Retinal pigment epithelial cell (primary cell): Measurements from ENCODE around the gene DMD.

ENCODE experiments used
- DNase-seq: peaks from one replicate; pipeline ENCODE4 v3.0.0-alpha.2; 2010; ENCODE audit warnings: low read depth
- H3K4me3 ChIP-seq: 2 replicates; pipeline ENCODE4 v1.5.1; 2011; ENCODE audit warnings: mild to moderate bottlenecking, low read length, control low read depth, moderate library complexity
- TF ChIP-seq, protein P1 (sequence below): conservative IDR thresholded peaks from 2 replicates; pipeline ENCODE4 v1.5.1; 2011; ENCODE audit warnings: low read depth, low read length, control low read depth, inconsistent platforms

DMD gene

DNA sequence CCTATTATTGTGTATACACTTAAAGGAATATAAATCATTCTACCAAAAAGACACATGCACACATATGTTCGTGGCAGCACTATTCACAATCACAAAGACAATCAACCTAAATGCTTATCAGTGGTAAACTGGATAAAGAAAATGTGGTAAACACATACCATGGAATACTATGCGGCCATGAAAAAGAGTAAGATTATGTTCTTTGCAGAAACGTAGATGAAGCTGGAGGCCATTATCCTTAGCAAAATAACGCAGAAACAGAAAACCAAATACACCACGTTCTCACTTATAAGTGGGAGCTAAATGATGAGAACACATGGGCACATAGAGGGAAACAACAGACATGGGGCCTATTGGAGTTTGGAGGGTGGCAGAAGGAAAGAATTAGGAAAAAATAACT, 593.2 kb downstream of the DMD start:
- no peak overlapping the region for H3K4me3 ChIP-seq
- TF ChIP-seq, protein P1, sequence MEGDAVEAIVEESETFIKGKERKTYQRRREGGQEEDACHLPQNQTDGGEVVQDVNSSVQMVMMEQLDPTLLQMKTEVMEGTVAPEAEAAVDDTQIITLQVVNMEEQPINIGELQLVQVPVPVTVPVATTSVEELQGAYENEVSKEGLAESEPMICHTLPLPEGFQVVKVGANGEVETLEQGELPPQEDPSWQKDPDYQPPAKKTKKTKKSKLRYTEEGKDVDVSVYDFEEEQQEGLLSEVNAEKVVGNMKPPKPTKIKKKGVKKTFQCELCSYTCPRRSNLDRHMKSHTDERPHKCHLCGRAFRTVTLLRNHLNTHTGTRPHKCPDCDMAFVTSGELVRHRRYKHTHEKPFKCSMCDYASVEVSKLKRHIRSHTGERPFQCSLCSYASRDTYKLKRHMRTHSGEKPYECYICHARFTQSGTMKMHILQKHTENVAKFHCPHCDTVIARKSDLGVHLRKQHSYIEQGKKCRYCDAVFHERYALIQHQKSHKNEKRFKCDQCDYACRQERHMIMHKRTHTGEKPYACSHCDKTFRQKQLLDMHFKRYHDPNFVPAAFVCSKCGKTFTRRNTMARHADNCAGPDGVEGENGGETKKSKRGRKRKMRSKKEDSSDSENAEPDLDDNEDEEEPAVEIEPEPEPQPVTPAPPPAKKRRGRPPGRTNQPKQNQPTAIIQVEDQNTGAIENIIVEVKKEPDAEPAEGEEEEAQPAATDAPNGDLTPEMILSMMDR: no peak
- no peak for DNase-seq

GRCh38 chrX:32614707-32615106, 596.6 kb downstream of the DMD start:
- TF ChIP-seq, protein P1: no peak
- no peak overlapping the region for H3K4me3 ChIP-seq
- DNase-seq: no peak

- no peak overlapping the region for H3K4me3 ChIP-seq
Observed at GRCh38 chrX:32599156-32599555, 612.2 kb downstream of the DMD start.

GRCh38 chrX:32598707-32599106, 612.6 kb downstream of the DMD start:
- H3K4me3 ChIP-seq: no peak overlapping the region
- DNase-seq: no peak
- TF ChIP-seq, protein P1: no peak

More at GRCh38 chrX:32599156-32599555, 612.2 kb downstream of the DMD start:
- TF ChIP-seq, protein P1: no peak
- no peak for DNase-seq

DNA sequence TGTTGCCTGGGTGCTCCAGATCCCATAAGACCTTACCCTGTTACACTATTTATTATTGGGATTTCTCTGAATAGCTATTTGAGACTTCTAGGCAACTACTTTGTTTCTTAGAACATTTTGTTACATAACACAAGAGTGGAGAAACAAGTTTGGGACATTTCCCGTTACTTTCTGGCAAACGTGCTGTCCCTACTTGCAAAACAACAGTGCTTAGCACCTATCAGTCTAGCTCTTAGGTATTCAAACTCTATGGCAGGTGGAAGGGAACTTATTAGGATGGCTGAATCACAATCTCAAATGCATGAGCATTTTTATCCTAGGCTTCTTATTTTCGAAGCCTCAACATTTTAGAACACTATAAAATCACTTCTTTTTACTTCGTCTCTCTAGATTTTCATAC, 613.6 kb downstream of the DMD start:
- TF ChIP-seq, protein P1: no peak
- no peak for DNase-seq

GRCh38 chrX:32592786-32593185, 618.6 kb downstream of the DMD start:
- TF ChIP-seq, protein P1: no peak
- no peak for DNase-seq
- H3K4me3 ChIP-seq: no peak overlapping the region

More for the DNA sequence above, 613.6 kb downstream of the DMD start:
- no peak overlapping the region for H3K4me3 ChIP-seq

DNA sequence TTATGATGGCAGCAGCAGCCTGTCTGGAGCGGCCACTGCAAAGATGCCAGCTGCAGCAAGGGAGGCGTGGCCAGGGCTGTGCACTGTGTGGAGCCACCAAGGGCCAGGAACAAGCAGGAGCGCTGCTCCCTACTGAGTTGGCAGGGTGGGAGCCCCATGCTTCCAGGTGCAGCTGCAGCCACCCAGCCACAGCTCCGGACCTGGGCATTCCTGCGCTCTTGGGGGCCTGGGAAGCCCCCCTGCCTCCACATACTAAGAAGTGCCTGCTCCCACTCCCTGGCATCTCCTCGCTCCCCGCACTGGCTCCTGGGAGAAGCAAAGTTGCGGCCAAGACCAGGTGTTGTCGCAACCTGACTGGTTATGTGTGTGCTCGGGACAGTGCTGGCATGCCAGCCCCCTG, 619.8 kb downstream of the DMD start:
- no peak for DNase-seq
- H3K4me3 ChIP-seq: no peak overlapping the region
- TF ChIP-seq, protein P1: no peak
